SK-N-SH (cell line): Measurements from ENCODE around the gene DHX15. TPM values are rescaled to one million over a fixed set of nuclear protein-coding genes. Genes with fewer than 3 reads are reported as not detected.

Experiments
- CTCF ChIA-PET: fragments of 300-600, 350-600 bp; formaldehyde crosslinking; extraction: SDS; loops from one replicate; lab custom pipeline; 2021; lab: Yijun Ruan, JAX
- POLR2A ChIA-PET: fragments of 350-600 bp; sonication (Branson Sonifier 250); formaldehyde crosslinking; extraction: SDS; loops from one replicate; lab custom pipeline; 2020; ENCODE audit warnings: antibody characterized with exemption, inconsistent platforms; lab: Yijun Ruan, JAX
- DNase-seq: peaks from one replicate; pipeline ENCODE4 v3.0.0; 2012
- H2AFZ ChIP-seq: fragments of 200-600 bp; sonication (generic); 2 replicates; pipeline ENCODE4 v1.8.1; 2016; ENCODE audit warnings: antibody characterized with exemption, mild to moderate bottlenecking, low read depth
- H3F3A ChIP-seq: fragments of 200-600 bp; sonication (generic); replicated peaks from 2 replicates; pipeline ENCODE3; 2016; ENCODE audit warnings: antibody characterized with exemption, mild to moderate bottlenecking; ENCODE audit not compliant: insufficient read depth
- H3K27ac ChIP-seq, 2 experiments: fragments of 200-500 bp in 1 of 2; fragments of 200-600 bp in 1 of 2; sonication (Bioruptor generic) in 1 of 2; sonication (generic), shearing (Covaris generic) in 1 of 2; 2 replicates each; pipeline versions ENCODE4 v1.5.1 to v1.6.1; 2014 to 2016; ENCODE audit warnings: low read depth in 2 of 2, inconsistent platforms in 1 of 2, low read length in 1 of 2, mild to moderate bottlenecking in 1 of 2, mixed read lengths in 1 of 2
- H3K27me3 ChIP-seq: fragments of 200-600 bp; sonication (generic), shearing (Covaris generic); 2 replicates; pipeline ENCODE4 v1.6.1; 2016; ENCODE audit warnings: mixed run types; ENCODE audit not compliant: insufficient read depth
- H3K36me3 ChIP-seq, 2 experiments: fragments of 200-500 bp in 1 of 2; fragments of 200-600 bp in 1 of 2; sonication (Bioruptor generic) in 1 of 2; sonication (generic) in 1 of 2; replicated peaks in 1 of 2; 2 replicates each; pipeline versions ENCODE3 to v1.5.1; 2014 to 2016; ENCODE audit warnings: low read length in 1 of 2, mild to moderate bottlenecking in 1 of 2; ENCODE audit not compliant: insufficient read depth in 2 of 2, control insufficient read depth in 1 of 2
- H3K4me1 ChIP-seq, 2 experiments: fragments of 200-500 bp in 1 of 2; fragments of 200-600 bp in 1 of 2; sonication (Bioruptor generic) in 1 of 2; sonication (generic), shearing (Covaris generic) in 1 of 2; 2 replicates each; pipeline versions ENCODE4 v1.5.1 to v1.6.1; 2014 to 2016; ENCODE audit warnings: low read depth in 1 of 2, low read length in 1 of 2, mixed run types in 1 of 2; ENCODE audit not compliant: insufficient read depth in 2 of 2, control insufficient read depth in 1 of 2
- H3K4me2 ChIP-seq: fragments of 200-600 bp; sonication (generic), shearing (Covaris generic); 2 replicates; pipeline ENCODE4 v1.6.1; 2017; ENCODE audit warnings: mixed run types
- H3K4me3 ChIP-seq, 2 experiments: fragments of 200-500 bp in 1 of 2; fragments of 200-600 bp in 1 of 2; sonication (Bioruptor generic) in 1 of 2; sonication (generic), shearing (Covaris generic) in 1 of 2; 2 replicates each; pipeline versions ENCODE4 v1.5.1 to v1.8.1; 2014 to 2016; ENCODE audit warnings: low read depth in 2 of 2, inconsistent platforms in 1 of 2, low read length in 1 of 2, mild to moderate bottlenecking in 1 of 2, mixed read lengths in 1 of 2, moderate library complexity in 1 of 2
- H3K79me2 ChIP-seq: fragments of 200-600 bp; sonication (generic); 2 replicates; pipeline ENCODE4 v1.8.1; 2017; ENCODE audit warnings: mild to moderate bottlenecking; ENCODE audit not compliant: insufficient read depth
- H3K9ac ChIP-seq: fragments of 200-600 bp; sonication (generic); 2 replicates; pipeline ENCODE4 v1.6.1; 2017; ENCODE audit warnings: mixed run types
- H3K9me2 ChIP-seq: fragments of 200-600 bp; sonication (generic); 2 replicates; pipeline ENCODE4 v1.6.1; 2017; ENCODE audit warnings: mixed run types
- H3K9me3 ChIP-seq: fragments of 200-600 bp; sonication (generic); 2 replicates; pipeline ENCODE4 v1.6.1; 2017; ENCODE audit warnings: mixed run types, mild to moderate bottlenecking, moderate library complexity
- H4K20me1 ChIP-seq: fragments of 200-600 bp; sonication (generic); 2 replicates; pipeline ENCODE4 v1.6.1; 2017; ENCODE audit warnings: mild to moderate bottlenecking, mixed run types; ENCODE audit not compliant: insufficient read depth
- CHD2 ChIP-seq: fragments of 150-350 bp; IDR thresholded peaks from 2 replicates; pipeline ENCODE4 v1.6.1; 2018; ENCODE audit warnings: low read length; ENCODE audit not compliant: partially characterized antibody
- ELF1 ChIP-seq: IDR thresholded peaks from 2 replicates; pipeline ENCODE4 v1.4.0; 2012
- EP300 ChIP-seq, 2 experiments: IDR thresholded peaks; 2 replicates each; pipeline versions ENCODE4 v1.4.0 to v1.6.1; 2012; ENCODE audit warnings: borderline replicate concordance in 1 of 2, low read depth in 1 of 2, low read length in 1 of 2
- MAX ChIP-seq: IDR thresholded peaks from 2 replicates; pipeline ENCODE4 v1.4.0; 2012; ENCODE audit warnings: low read depth
- MEF2A ChIP-seq: IDR thresholded peaks from 2 replicates; pipeline ENCODE4 v1.4.0; 2012; ENCODE audit warnings: low read depth, borderline replicate concordance
- MXI1 ChIP-seq: IDR thresholded peaks from 2 replicates; pipeline ENCODE4 v1.6.1; 2012; ENCODE audit warnings: mild to moderate bottlenecking, low read depth, low read length, improper control_type of control experiment
- NFIC ChIP-seq: IDR thresholded peaks from 2 replicates; pipeline ENCODE4 v1.4.0; 2012; ENCODE audit warnings: borderline replicate concordance
- PBX3 ChIP-seq: IDR thresholded peaks from 2 replicates; pipeline ENCODE4; 2012
- RAD21 ChIP-seq: IDR thresholded peaks from 2 replicates; pipeline ENCODE4 v1.6.1; 2012; ENCODE audit warnings: mild to moderate bottlenecking, low read length
- RCOR1 ChIP-seq: fragments of 150-350 bp; IDR thresholded peaks from 2 replicates; pipeline ENCODE4 v1.6.1; 2017; ENCODE audit warnings: antibody characterized with exemption, low read length
- RFX5 ChIP-seq: IDR thresholded peaks from 2 replicates; pipeline ENCODE4 v1.6.1; 2012; ENCODE audit warnings: mild to moderate bottlenecking, improper control_type of control experiment, low read length
- TAF1 ChIP-seq: IDR thresholded peaks from 2 replicates; pipeline ENCODE4 v1.6.1; 2012; ENCODE audit warnings: low read depth, mild to moderate bottlenecking, low read length, moderate library complexity, borderline replicate concordance
- TEAD4 ChIP-seq: IDR thresholded peaks from 2 replicates; pipeline ENCODE4 v1.4.0; 2012; ENCODE audit warnings: mild to moderate bottlenecking, borderline replicate concordance; ENCODE audit not compliant: insufficient read depth
- ZBTB33 ChIP-seq: IDR thresholded peaks from 2 replicates; pipeline ENCODE4 v1.4.0; 2012; ENCODE audit warnings: low read depth, borderline replicate concordance
- WGBS: methylation state at CpG from one replicate; pipeline ENCODE4 v1.1.6; 2017; ENCODE audit warnings: low lambda C conversion rate; 5-methylcytosine and 5-hydroxymethylcytosine counted together
- polyA plus RNA-seq, 3 experiments: library from polyadenylated mRNA; depleted of rRNA; stranded (reverse); fragments of >200 nt; gene quantifications; 2 replicates each; pipeline ENCODE4 v1.2.3, GENCODE V29; 2012
- TF ChIP-seq, protein P1 (sequence below): fragments of 150-350 bp; IDR thresholded peaks from 2 replicates; pipeline ENCODE4 v1.6.1; 2016; ENCODE audit warnings: mild to moderate bottlenecking, low read depth, low read length
- TF ChIP-seq, protein P2 (sequence below): IDR thresholded peaks from 2 replicates; pipeline ENCODE4 v1.6.1; 2012; ENCODE audit warnings: mild to moderate bottlenecking, low read depth, low read length, moderate library complexity

Gene DHX15
- polyA plus RNA-seq, 1 of the 3 experiments (the other 2 are of a cell fraction) = 63.3 TPM

DNA sequence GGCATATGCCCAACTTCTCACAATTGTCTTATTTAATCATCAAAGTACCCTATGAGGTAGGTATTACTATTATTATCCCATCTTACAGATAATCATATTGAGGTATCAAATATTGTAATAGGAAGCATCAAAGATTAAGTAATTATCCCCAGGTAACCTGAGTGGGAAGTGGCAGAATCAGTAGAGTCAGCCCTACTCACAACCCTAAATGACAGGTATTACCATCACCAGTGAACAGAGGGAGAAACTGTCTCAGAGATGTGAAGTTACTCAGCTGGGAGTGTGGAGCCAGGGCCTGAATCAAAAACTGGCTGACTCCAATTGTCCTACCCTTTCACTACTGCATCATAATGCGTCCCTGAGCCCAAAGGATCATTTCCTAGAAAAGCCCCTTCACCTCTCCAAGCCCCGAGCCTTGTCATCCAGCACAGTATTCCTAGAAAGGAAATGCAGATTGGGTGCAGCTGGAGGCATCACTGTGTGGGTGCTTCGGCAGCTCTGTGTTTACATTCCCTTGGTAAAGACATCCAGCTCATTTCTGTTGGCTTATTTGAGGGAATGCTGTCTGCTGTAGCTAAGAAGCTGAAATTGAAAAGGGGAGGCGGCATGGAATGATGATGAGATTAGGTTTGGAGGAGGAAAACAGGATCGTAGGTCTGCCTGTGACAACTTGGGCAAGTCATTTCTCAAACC is 72.8 kb downstream of the DHX15 start:
- H3K4me3 ChIP-seq = no peak overlapping the region
- H2AFZ ChIP-seq = no peak overlapping the region
- TF ChIP-seq CHD2 = no peak
- no peak for TF ChIP-seq PBX3
- TF ChIP-seq, protein P1, sequence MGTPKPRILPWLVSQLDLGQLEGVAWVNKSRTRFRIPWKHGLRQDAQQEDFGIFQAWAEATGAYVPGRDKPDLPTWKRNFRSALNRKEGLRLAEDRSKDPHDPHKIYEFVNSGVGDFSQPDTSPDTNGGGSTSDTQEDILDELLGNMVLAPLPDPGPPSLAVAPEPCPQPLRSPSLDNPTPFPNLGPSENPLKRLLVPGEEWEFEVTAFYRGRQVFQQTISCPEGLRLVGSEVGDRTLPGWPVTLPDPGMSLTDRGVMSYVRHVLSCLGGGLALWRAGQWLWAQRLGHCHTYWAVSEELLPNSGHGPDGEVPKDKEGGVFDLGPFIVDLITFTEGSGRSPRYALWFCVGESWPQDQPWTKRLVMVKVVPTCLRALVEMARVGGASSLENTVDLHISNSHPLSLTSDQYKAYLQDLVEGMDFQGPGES = no peak
- no peak for TF ChIP-seq NFIC
- TF ChIP-seq ELF1 = no peak
- TF ChIP-seq RAD21 = no peak
- TF ChIP-seq MEF2A = no peak
- TF ChIP-seq RCOR1 = no peak
- TF ChIP-seq MXI1 = no peak
- no peak for TF ChIP-seq TEAD4
- TF ChIP-seq ZBTB33 = no peak
- no peak for TF ChIP-seq RFX5
- TF ChIP-seq TAF1 = no peak
- TF ChIP-seq, protein P2, sequence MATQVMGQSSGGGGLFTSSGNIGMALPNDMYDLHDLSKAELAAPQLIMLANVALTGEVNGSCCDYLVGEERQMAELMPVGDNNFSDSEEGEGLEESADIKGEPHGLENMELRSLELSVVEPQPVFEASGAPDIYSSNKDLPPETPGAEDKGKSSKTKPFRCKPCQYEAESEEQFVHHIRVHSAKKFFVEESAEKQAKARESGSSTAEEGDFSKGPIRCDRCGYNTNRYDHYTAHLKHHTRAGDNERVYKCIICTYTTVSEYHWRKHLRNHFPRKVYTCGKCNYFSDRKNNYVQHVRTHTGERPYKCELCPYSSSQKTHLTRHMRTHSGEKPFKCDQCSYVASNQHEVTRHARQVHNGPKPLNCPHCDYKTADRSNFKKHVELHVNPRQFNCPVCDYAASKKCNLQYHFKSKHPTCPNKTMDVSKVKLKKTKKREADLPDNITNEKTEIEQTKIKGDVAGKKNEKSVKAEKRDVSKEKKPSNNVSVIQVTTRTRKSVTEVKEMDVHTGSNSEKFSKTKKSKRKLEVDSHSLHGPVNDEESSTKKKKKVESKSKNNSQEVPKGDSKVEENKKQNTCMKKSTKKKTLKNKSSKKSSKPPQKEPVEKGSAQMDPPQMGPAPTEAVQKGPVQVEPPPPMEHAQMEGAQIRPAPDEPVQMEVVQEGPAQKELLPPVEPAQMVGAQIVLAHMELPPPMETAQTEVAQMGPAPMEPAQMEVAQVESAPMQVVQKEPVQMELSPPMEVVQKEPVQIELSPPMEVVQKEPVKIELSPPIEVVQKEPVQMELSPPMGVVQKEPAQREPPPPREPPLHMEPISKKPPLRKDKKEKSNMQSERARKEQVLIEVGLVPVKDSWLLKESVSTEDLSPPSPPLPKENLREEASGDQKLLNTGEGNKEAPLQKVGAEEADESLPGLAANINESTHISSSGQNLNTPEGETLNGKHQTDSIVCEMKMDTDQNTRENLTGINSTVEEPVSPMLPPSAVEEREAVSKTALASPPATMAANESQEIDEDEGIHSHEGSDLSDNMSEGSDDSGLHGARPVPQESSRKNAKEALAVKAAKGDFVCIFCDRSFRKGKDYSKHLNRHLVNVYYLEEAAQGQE = no peak
- TF ChIP-seq MAX = no peak
- no peak for TF ChIP-seq EP300 (IDR thresholded peaks at IDR 0.05; ENCODE audit: borderline replicate concordance in 1 of 2, low read depth in 1 of 2, low read length in 1 of 2)

More for the DNA sequence above, 72.8 kb downstream of the DHX15 start:
- Histone ChIP-seq H3K9me3 (no peaks in the 10 kb centered on the region), H3K9me2 (no peaks in the 10 kb centered on the region), H3K4me1 (no peaks in the 10 kb centered on the region), H3F3A (peaks cover 14% of the 10 kb centered on the region), H3K27ac (no peak overlapping the region), H3K79me2 (peaks cover under 1% of the 10 kb centered on the region; the same call in 1 of the 2 replicates), H3K27me3 (no peaks in the 10 kb centered on the region), H3K4me2 (no peak overlapping the region), H3K9ac (no peak overlapping the region), H3K36me3 (peaks cover 4 to 15% of the 10 kb centered on the region in 2 experiments), H4K20me1 (no peaks in the 10 kb centered on the region)
- 93% methylated on average over 5 of the region's 5 CpGs for WGBS
- no peak for DNase-seq
- POLR2A ChIA-PET = no interaction called here
- CTCF ChIA-PET = interaction anchor here (1.6 to 4.4 kb wide), 2 partner anchors 23 to 40 kb away, joined by 4 to 20 read pairs; no protein-coding TSS in a partner anchor
